ENCODE measurements around the gene SEMA6D. TPM values are rescaled to one million over a fixed set of nuclear protein-coding genes. Genes with fewer than 3 reads are reported as not detected.

The SEMA6D gene
- total and polyA plus RNA-seq, 2 donors (not counting 3 experiments of a cell fraction or from before 2014, with no cell fraction given), result 16.3 to 22.5 TPM

GRCh38 chr15:47786371-47786770, 69.1 kb downstream of the SEMA6D start:
- intact Hi-C loops (cut with micrococcal nuclease) (no loop called here), dilution Hi-C loops (cut with MboI; ENCODE audit: extremely low pct_ligation_motif_present, low sequenced_read_pairs) (no loop called here)
- no peak for TF ChIP-seq FOS (IDR thresholded peaks at IDR 0.05; ENCODE audit: borderline replicate concordance, insufficient read depth, low read length)
- TF ChIP-seq CTCF (IDR thresholded peaks at IDR 0.05; ENCODE audit: extremely low read depth in 1 of 2, insufficient read depth in 1 of 2, low read depth in 1 of 2, low read length in 2 of 2), result no peak
- no peak for TF ChIP-seq GATA2 (IDR thresholded peaks at IDR 0.05; ENCODE audit: insufficient read depth, insufficient read length, low read depth, low read length)
- TF ChIP-seq MYC (IDR thresholded peaks at IDR 0.05; ENCODE audit: low read depth, low read length), result no peak
- TF ChIP-seq EZH2 (IDR thresholded peaks at IDR 0.05; ENCODE audit: borderline replicate concordance, low read depth, low read length, severe bottlenecking), result no peak
- no peak for TF ChIP-seq POLR2A (IDR thresholded peaks at IDR 0.05; ENCODE audit: low read depth, low read length)
- no peak for TF ChIP-seq JUN (IDR thresholded peaks at IDR 0.05; ENCODE audit: borderline replicate concordance, insufficient read depth, insufficient read length, low read depth)
- TF ChIP-seq POLR2AphosphoS5 (IDR thresholded peaks at IDR 0.05; ENCODE audit: insufficient read depth, low read depth, low read length), result no peak
- no peak for TF ChIP-seq MAX (IDR thresholded peaks at IDR 0.05; ENCODE audit: insufficient read depth, insufficient read length)
- ChIA-PET POLR2A (no interaction called here), CTCF (interaction anchor here (1.0 to 1.7 kb wide), 2 partner anchors 10 to 32 kb away, joined by 3 to 7 read pairs; no protein-coding TSS in a partner anchor)
- no peaks in the 10 kb centered on the region for H3K36me3 ChIP-seq (ENCODE audit: control insufficient read depth in 2 of 2, extremely low read depth in 1 of 2, insufficient read depth in 2 of 2, low read length in 2 of 2)
- H3K9me1 ChIP-seq (replicated peaks; ENCODE audit: control insufficient read depth, extremely low read depth, insufficient read depth, low read length), result no peaks in the 10 kb centered on the region
- FAIRE-seq (no peak), DNase-seq (ENCODE audit: low read depth, low spot score) (no peak)
- no peaks in the 10 kb centered on the region for H3K4me1 ChIP-seq (ENCODE audit: control insufficient read depth, extremely low read depth, insufficient read depth, low read length)
- H3K27ac ChIP-seq (ENCODE audit: insufficient read depth, low read depth, low read length), result no peak overlapping the region
- no peak overlapping the region for H3K4me3 ChIP-seq (replicated peaks in 1 of 3; ENCODE audit: insufficient read depth in 1 of 3, low read depth in 1 of 3, low read length in 3 of 3)
- BruUV-seq (replicated peaks), result no TSS peak
- no peaks in the 10 kb centered on the region for H3K27me3 ChIP-seq (ENCODE audit: control insufficient read depth in 2 of 2, insufficient read depth in 2 of 2, low read length in 2 of 2)
- H3K4me2 ChIP-seq (ENCODE audit: insufficient read depth, low read length), result no peak overlapping the region
- no peak overlapping the region for H2AFZ ChIP-seq (ENCODE audit: low read depth, low read length)
- no peaks in the 10 kb centered on the region for H3K79me2 ChIP-seq (ENCODE audit: control insufficient read depth, insufficient read depth, low read length)
- no peak overlapping the region for H3K9ac ChIP-seq (replicated peaks; ENCODE audit: extremely low read depth, insufficient read depth, low read length)
- H4K20me1 ChIP-seq (replicated peaks; ENCODE audit: control insufficient read depth, extremely low read depth, insufficient read depth, low read length), result no peaks in the 10 kb centered on the region
- no peaks in the 10 kb centered on the region for H3K9me3 ChIP-seq (replicated peaks; ENCODE audit: control insufficient read depth, insufficient read depth, low read length)

Data from endothelial cell of umbilical vein (primary cell).